A549 treated with AZD9567 at 1 μM for 4 hours (cell line): ENCODE measurements around the gene ZCWPW1. TPM values are rescaled to one million over a fixed set of nuclear protein-coding genes. Genes with fewer than 3 reads are reported as not detected.

Experiments used
- total RNA-seq: library from RNA; stranded (reverse); fragments of 200-300 nt; extraction: Qiagen RNA extraction; gene quantifications from 5 replicates; pipeline ENCODE4 v1.2.3, GENCODE V29; 2022; ENCODE audit not compliant: insufficient read depth

Gene ZCWPW1
- 1.4 to 1.7 TPM (median 1.6 TPM) in 5 replicates for total RNA-seq

GRCh38 chr7:100428199-100428966, at the start of gene ZCWPW1:
TSS of gene ZCWPW1 (minus strand) at chr7:100428703. CDS start at chr7:100420649, 8,054 bp downstream.

GRCh38 chr7:100464210-100464660, 35.7 kb upstream of the ZCWPW1 start, which contains the start of gene SPACDR:
TSS of gene SPACDR (minus strand) at chr7:100464260. CDS start at chr7:100464025, 235 bp downstream.

GRCh38 chr7:100429637-100430492, 1.4 kb upstream of the ZCWPW1 start, which contains the start of gene MEPCE:
TSS of gene MEPCE (plus strand) at chr7:100429831. CDS start at chr7:100430019, 188 bp downstream.

GRCh38 chr7:100373261-100373831, 55.2 kb downstream of the ZCWPW1 start, which contains the start of gene PILRA:
TSS of gene PILRA (plus strand) at chr7:100373487. CDS start at chr7:100373657, 170 bp downstream.

GRCh38 chr7:100358027-100358856, 70.3 kb downstream of the ZCWPW1 start, which contains the start of gene PILRB:
TSS of gene PILRB (plus strand) at chr7:100358117. CDS start at chr7:100358303, 186 bp downstream.

Other genes with a start within 250 kb of the ZCWPW1 start
- gene PVRIG, start 208.8 kb downstream of the ZCWPW1 start, total RNA-seq: 0.05 TPM in 1 of 5 replicates, not detected in the others
- gene SPDYE3, start 121.0 kb downstream of the ZCWPW1 start, total RNA-seq: 0.03 TPM in 1 of 5 replicates, not detected in the others
- gene PILRB, start 70.6 kb downstream of the ZCWPW1 start, total RNA-seq: 14.7 to 39.2 TPM (median 38.3 TPM) in 5 replicates
- gene PILRA, start 55.2 kb downstream of the ZCWPW1 start, total RNA-seq: 5.5 to 7.7 TPM (median 5.7 TPM) in 5 replicates
- 39.0 to 53.8 TPM (median 48.9 TPM) in 5 replicates for gene MEPCE, start 1.1 kb upstream of the ZCWPW1 start, total RNA-seq
- 31.2 to 50.6 TPM (median 47.8 TPM) in 5 replicates for gene PPP1R35, start 7.8 kb upstream of the ZCWPW1 start, total RNA-seq
- gene SPACDR, start 35.6 kb upstream of the ZCWPW1 start, total RNA-seq: 0.71 to 1.2 TPM (median 0.93 TPM) in 4 of 5 replicates, not detected in the other
- gene TSC22D4, start 50.5 kb upstream of the ZCWPW1 start, total RNA-seq: 42.3 to 56.2 TPM (median 51.1 TPM) in 5 replicates
- 2.1 to 5.0 TPM (median 4.3 TPM) in 5 replicates for gene NYAP1, start 55.2 kb upstream of the ZCWPW1 start, total RNA-seq
- gene AGFG2, start 110.5 kb upstream of the ZCWPW1 start, total RNA-seq: 25.0 to 40.8 TPM (median 33.2 TPM) in 5 replicates
- gene SAP25, start 145.2 kb upstream of the ZCWPW1 start, total RNA-seq: 0.49 to 1.4 TPM (median 0.65 TPM) in 4 of 5 replicates, not detected in the other
- 17.9 to 21.8 TPM (median 21.5 TPM) in 5 replicates for gene LRCH4, start 157.4 kb upstream of the ZCWPW1 start, total RNA-seq
- 0.07 to 0.31 TPM (median 0.19 TPM) in 4 of 5 replicates, not detected in the other for gene FBXO24, start 157.6 kb upstream of the ZCWPW1 start, total RNA-seq
- 4.6 to 9.7 TPM (median 8.6 TPM) in 5 replicates for gene PCOLCE, start 173.7 kb upstream of the ZCWPW1 start, total RNA-seq
- 14.6 to 21.1 TPM (median 20.3 TPM) in 5 replicates for gene MOSPD3, start 183.8 kb upstream of the ZCWPW1 start, total RNA-seq
- 1.7 to 2.5 TPM (median 2.4 TPM) in 5 replicates for gene TFR2, start 212.8 kb upstream of the ZCWPW1 start, total RNA-seq
- gene ACTL6B, start 227.7 kb upstream of the ZCWPW1 start, total RNA-seq: not detected in 5 replicates
- 187 to 267 TPM (median 253 TPM) in 5 replicates for gene GNB2, start 245.0 kb upstream of the ZCWPW1 start, total RNA-seq